AG04450 (cell line): ENCODE data around the gene IL1B. TPM values are rescaled to one million over a fixed set of nuclear protein-coding genes. Genes with fewer than 3 reads are reported as not detected.

Experiments used
- CTCF ChIA-PET: fragments of 300-600, 350-600 bp; formaldehyde crosslinking; extraction: SDS; loops from one replicate; lab custom pipeline; 2022; ENCODE audit warnings: antibody characterized with exemption, inconsistent platforms; lab: Charles Lee
- POLR2A ChIA-PET: fragments of 350-600 bp; formaldehyde crosslinking; extraction: SDS; loops from one replicate; lab custom pipeline; 2021; ENCODE audit warnings: antibody characterized with exemption, inconsistent platforms; lab: Yijun Ruan, JAX
- DNase-seq: peaks from one replicate; pipeline ENCODE4 v3.0.0-alpha.2; 2011; ENCODE audit warnings: low read depth, low spot score
- H3K27ac ChIP-seq: one replicate; pipeline ENCODE4 v1.5.1; 2012; ENCODE audit warnings: low read depth, low read length, control low read depth
- H3K27me3 ChIP-seq: one replicate; pipeline ENCODE4 v1.6.0; 2012; ENCODE audit warnings: low read length; ENCODE audit not compliant: control insufficient read depth, insufficient read depth
- H3K4me3 ChIP-seq: 2 replicates; pipeline ENCODE4 v1.5.1; 2011; ENCODE audit warnings: mild to moderate bottlenecking, low read depth, low read length, control low read depth
- H3K9me3 ChIP-seq: 2 replicates; pipeline ENCODE4 v1.5.1; 2012; ENCODE audit warnings: low read length; ENCODE audit not compliant: control insufficient read depth, insufficient read depth
- polyA plus RNA-seq: library from polyadenylated mRNA; depleted of rRNA; stranded (reverse); fragments of >200 nt; gene quantifications from 2 replicates; pipeline ENCODE4 v1.2.3, GENCODE V29; 2011
- TF ChIP-seq, protein P1 (sequence below): IDR thresholded peaks from 2 replicates; pipeline ENCODE4 v1.5.1; 2011; ENCODE audit warnings: low read depth, low read length, control low read depth, inconsistent platforms

IL1B gene
- polyA plus RNA-seq, 1 experiment = 2.3 TPM

DNA sequence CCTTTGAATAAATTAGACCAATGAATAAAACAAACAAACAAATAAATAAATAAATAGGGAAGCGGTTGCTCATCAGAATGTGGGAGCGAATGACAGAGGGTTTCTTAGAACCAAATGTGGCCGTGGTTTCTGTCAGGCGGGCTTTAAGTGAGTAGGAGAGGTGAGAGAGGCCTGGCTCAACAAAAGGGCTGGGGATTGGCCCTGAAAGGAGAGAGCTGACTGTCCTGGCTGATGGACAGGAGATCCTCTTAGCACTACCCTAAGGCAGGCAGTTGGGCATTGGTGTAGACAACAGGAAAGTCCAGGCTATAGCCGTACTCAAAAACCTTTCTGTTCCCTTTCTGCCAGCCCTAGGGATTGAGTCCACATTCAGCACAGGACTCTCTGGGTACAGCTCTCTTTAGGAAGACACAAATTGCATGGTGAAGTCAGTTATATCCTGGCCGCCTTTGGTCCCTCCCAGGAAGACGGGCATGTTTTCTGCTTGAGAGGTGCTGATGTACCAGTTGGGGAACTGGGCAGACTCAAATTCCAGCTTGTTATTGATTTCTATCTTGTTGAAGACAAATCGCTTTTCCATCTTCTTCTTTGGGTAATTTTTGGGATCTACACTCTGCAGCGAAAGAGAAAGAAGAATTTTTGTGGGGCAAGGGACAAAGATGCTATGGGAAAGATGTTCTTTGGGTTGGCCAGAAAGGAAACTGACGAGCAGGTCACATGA lies 6.5 kb downstream of the IL1B start:
- H3K27ac ChIP-seq = no peak overlapping the region
- no peak for DNase-seq
- ChIA-PET CTCF (interaction anchor here (0.9 to 1.3 kb wide), 2 partner anchors 81 to 111 kb away, joined by 5 to 6 read pairs; no protein-coding TSS in a partner anchor), POLR2A (no interaction called here)
- H3K9me3 ChIP-seq = no peaks in the 10 kb centered on the region
- TF ChIP-seq, protein P1, sequence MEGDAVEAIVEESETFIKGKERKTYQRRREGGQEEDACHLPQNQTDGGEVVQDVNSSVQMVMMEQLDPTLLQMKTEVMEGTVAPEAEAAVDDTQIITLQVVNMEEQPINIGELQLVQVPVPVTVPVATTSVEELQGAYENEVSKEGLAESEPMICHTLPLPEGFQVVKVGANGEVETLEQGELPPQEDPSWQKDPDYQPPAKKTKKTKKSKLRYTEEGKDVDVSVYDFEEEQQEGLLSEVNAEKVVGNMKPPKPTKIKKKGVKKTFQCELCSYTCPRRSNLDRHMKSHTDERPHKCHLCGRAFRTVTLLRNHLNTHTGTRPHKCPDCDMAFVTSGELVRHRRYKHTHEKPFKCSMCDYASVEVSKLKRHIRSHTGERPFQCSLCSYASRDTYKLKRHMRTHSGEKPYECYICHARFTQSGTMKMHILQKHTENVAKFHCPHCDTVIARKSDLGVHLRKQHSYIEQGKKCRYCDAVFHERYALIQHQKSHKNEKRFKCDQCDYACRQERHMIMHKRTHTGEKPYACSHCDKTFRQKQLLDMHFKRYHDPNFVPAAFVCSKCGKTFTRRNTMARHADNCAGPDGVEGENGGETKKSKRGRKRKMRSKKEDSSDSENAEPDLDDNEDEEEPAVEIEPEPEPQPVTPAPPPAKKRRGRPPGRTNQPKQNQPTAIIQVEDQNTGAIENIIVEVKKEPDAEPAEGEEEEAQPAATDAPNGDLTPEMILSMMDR = no peak
- no peaks in the 10 kb centered on the region for H3K27me3 ChIP-seq
- H3K4me3 ChIP-seq = no peak overlapping the region

DNA sequence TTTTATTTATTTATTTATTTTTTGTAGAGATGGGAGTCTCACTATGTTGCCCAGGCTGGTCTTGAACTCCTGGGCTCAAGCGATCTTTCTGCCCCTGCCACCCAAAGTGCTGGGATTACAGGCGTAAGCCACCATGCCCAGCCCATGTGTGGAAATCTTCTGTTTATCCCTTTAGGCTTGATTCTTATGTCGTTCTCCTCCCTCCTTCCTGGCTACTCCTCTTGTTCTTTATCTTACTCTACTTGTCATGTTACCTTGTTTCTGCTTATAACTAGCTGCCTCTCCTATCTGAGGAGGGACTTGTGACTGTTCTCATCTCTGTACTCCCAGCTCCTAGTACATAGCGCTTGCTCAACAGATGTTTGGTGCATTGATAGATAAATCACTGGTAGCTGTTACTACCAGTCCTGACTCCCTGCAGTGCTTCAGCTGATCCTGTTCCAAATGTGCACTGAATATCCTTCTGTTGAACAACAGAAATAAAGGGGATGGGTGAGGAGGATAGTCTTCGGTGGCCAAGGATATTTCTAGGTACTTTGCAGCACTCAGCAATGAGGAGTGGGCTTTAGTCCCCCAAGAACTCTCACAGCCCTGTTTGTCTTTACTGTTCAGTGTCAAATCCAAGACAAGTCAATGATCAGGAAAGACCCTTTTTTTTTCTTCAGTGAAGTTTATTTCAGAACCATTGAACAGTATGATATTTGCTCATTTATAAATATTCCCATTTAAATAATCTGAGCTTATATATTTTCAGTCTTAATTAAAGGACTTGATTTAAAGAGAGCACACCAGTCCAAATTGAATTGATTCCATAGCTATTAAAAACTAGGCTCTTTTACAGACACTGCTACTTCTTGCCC lies 7.2 kb downstream of the IL1B start:
- DNase-seq = no peak
- Histone ChIP-seq H3K27ac (no peak overlapping the region), H3K4me3 (no peak overlapping the region), H3K9me3 (no peaks in the 10 kb centered on the region), H3K27me3 (no peaks in the 10 kb centered on the region)
- ChIA-PET CTCF (interaction anchor here (0.9 to 1.3 kb wide), 2 partner anchors 80 to 112 kb away, joined by 5 to 6 read pairs; no protein-coding TSS in a partner anchor), POLR2A (no interaction called here)
- TF ChIP-seq, protein P1 = no peak

DNA sequence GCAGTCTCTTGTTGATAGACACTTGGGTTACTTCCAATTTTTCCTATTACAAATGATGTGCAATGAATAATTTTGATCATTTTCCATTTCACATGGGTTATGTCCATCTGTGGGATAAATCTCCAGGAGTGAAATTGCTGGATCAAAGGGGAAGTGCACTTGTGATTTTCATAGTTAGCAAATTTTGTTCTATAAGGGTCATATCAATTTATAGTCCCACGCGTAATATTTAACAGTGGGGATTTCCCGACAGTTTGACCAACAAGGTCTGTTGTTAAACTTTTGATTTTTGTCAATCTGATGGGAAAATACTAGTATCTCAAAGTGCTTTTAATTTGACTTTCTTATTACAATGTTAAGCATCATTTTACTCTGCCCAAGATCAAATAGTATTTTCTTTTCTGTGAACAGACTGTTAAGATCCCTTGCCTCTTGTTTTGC lies 8.3 kb downstream of the IL1B start:
- H3K27ac ChIP-seq = no peak overlapping the region
- ChIA-PET CTCF (no interaction called here), POLR2A (no interaction called here)
- H3K4me3 ChIP-seq = no peak overlapping the region
- TF ChIP-seq, protein P1 = no peak
- DNase-seq = no peak
- no peaks in the 10 kb centered on the region for H3K27me3 ChIP-seq
- no peaks in the 10 kb centered on the region for H3K9me3 ChIP-seq

DNA sequence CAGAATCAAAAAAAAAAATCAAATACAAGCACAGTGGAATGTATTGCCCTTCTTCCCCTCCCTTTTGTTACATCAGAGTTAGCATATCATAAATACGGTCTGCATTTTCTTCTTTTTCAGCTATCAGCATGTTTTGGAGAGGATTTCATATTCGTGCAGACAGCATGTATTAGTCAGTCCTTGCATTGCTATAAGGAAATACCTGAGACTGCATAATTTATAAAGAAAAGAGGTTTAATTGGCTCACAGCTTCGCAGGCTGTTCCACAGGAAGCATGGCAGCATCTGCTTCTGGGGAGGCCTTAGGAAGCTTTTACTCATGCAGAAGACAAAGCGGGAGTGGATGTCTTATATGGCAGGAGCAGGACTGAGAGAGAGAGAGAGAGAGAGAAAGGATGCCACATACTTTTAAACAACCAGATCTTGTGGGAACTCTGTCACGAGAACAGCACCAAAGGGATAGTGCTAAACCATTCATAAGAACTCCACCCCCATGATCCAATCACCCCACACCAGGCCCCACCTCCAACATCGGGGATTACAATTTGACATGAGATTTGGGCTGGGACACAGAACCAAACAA lies 8.9 kb downstream of the IL1B start:
- Histone ChIP-seq H3K9me3 (no peaks in the 10 kb centered on the region), H3K4me3 (no peak overlapping the region), H3K27ac (no peak overlapping the region), H3K27me3 (no peaks in the 10 kb centered on the region)
- TF ChIP-seq, protein P1 = no peak
- ChIA-PET CTCF (no interaction called here), POLR2A (no interaction called here)
- DNase-seq = no peak
